ENCODE results near the gene DSCAM. TPM values are rescaled to one million over a fixed set of nuclear protein-coding genes. Genes with fewer than 3 reads are reported as not detected.

Gene DSCAM
- total and polyA plus RNA-seq, 2 donors (not counting 3 experiments of a cell fraction or from before 2014, with no cell fraction given), result not detected

- Histone ChIP-seq H3K27me3 (ENCODE audit: control insufficient read depth in 2 of 2, insufficient read depth in 2 of 2, low read length in 2 of 2) (no peaks in the 10 kb centered on the region), H3K9me3 (replicated peaks; ENCODE audit: control insufficient read depth, insufficient read depth, low read length) (no peaks in the 10 kb centered on the region), H3K9me1 (replicated peaks; ENCODE audit: control insufficient read depth, extremely low read depth, insufficient read depth, low read length) (no peaks in the 10 kb centered on the region), H3K79me2 (ENCODE audit: control insufficient read depth, insufficient read depth, low read length) (no peaks in the 10 kb centered on the region), H3K9ac (replicated peaks; ENCODE audit: extremely low read depth, insufficient read depth, low read length) (no peak overlapping the region), H3K4me1 (ENCODE audit: control insufficient read depth, extremely low read depth, insufficient read depth, low read length) (no peaks in the 10 kb centered on the region), H3K4me2 (ENCODE audit: insufficient read depth, low read length) (no peak overlapping the region), H3K27ac (ENCODE audit: insufficient read depth, low read depth, low read length) (no peak overlapping the region), H3K4me3 (replicated peaks in 1 of 3; ENCODE audit: insufficient read depth in 1 of 3, low read depth in 1 of 3, low read length in 3 of 3) (no peak overlapping the region), H3K36me3 (ENCODE audit: control insufficient read depth in 2 of 2, extremely low read depth in 1 of 2, insufficient read depth in 2 of 2, low read length in 2 of 2) (no peaks in the 10 kb centered on the region), H4K20me1 (replicated peaks; ENCODE audit: control insufficient read depth, extremely low read depth, insufficient read depth, low read length) (no peaks in the 10 kb centered on the region), H2AFZ (ENCODE audit: low read depth, low read length) (no peak overlapping the region)
- DNase-seq (ENCODE audit: low read depth, low spot score) (no peak), FAIRE-seq (no peak)
- BruUV-seq (replicated peaks), result no TSS peak
- TF ChIP-seq EZH2 (IDR thresholded peaks at IDR 0.05; ENCODE audit: borderline replicate concordance, low read depth, low read length, severe bottlenecking), result no peak
- no peak for TF ChIP-seq GATA2 (IDR thresholded peaks at IDR 0.05; ENCODE audit: insufficient read depth, insufficient read length, low read depth, low read length)
- no peak for TF ChIP-seq FOS (IDR thresholded peaks at IDR 0.05; ENCODE audit: borderline replicate concordance, insufficient read depth, low read length)
- TF ChIP-seq MAX (IDR thresholded peaks at IDR 0.05; ENCODE audit: insufficient read depth, insufficient read length), result no peak
- TF ChIP-seq, protein P1, sequence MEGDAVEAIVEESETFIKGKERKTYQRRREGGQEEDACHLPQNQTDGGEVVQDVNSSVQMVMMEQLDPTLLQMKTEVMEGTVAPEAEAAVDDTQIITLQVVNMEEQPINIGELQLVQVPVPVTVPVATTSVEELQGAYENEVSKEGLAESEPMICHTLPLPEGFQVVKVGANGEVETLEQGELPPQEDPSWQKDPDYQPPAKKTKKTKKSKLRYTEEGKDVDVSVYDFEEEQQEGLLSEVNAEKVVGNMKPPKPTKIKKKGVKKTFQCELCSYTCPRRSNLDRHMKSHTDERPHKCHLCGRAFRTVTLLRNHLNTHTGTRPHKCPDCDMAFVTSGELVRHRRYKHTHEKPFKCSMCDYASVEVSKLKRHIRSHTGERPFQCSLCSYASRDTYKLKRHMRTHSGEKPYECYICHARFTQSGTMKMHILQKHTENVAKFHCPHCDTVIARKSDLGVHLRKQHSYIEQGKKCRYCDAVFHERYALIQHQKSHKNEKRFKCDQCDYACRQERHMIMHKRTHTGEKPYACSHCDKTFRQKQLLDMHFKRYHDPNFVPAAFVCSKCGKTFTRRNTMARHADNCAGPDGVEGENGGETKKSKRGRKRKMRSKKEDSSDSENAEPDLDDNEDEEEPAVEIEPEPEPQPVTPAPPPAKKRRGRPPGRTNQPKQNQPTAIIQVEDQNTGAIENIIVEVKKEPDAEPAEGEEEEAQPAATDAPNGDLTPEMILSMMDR (IDR thresholded peaks at IDR 0.05; ENCODE audit: extremely low read depth in 1 of 2, insufficient read depth in 1 of 2, low read depth in 1 of 2, low read length in 2 of 2), result no peak
- no peak for TF ChIP-seq MYC (IDR thresholded peaks at IDR 0.05; ENCODE audit: low read depth, low read length)
- TF ChIP-seq POLR2A (IDR thresholded peaks at IDR 0.05; ENCODE audit: low read depth, low read length), result no peak
- TF ChIP-seq POLR2AphosphoS5 (IDR thresholded peaks at IDR 0.05; ENCODE audit: insufficient read depth, low read depth, low read length), result no peak
- no peak for TF ChIP-seq JUN (IDR thresholded peaks at IDR 0.05; ENCODE audit: borderline replicate concordance, insufficient read depth, insufficient read length, low read depth)
- ChIA-PET CTCF (no interaction called here), POLR2A (no interaction called here)
- dilution Hi-C loops (cut with MboI; ENCODE audit: extremely low pct_ligation_motif_present, low sequenced_read_pairs) (no loop called here), intact Hi-C loops (cut with micrococcal nuclease) (no loop called here)
These were observed 410.7 kb downstream of the DSCAM start for GRCh38 chr21:40436261-40436660.
